Kidney epithelial cell (primary cell): ENCODE data around the gene DSCAML1. TPM values are rescaled to one million over a fixed set of nuclear protein-coding genes. Genes with fewer than 3 reads are reported as not detected.

ENCODE experiments used
- DNase-seq: peaks from one replicate; pipeline ENCODE4 v3.0.0-alpha.2; 2010; ENCODE audit warnings: low read depth
- H3K27me3 ChIP-seq: 2 replicates; pipeline ENCODE4 v1.6.0; 2011; ENCODE audit warnings: low read length; ENCODE audit not compliant: control insufficient read depth, insufficient read depth
- H3K36me3 ChIP-seq: 2 replicates; pipeline ENCODE4 v1.5.1; 2011; ENCODE audit warnings: low read length; ENCODE audit not compliant: control insufficient read depth, insufficient read depth
- H3K4me3 ChIP-seq: 2 replicates; pipeline ENCODE4 v1.5.1; 2011; ENCODE audit warnings: low read depth, mild to moderate bottlenecking, control low read depth, low read length
- CTCF ChIP-seq: IDR thresholded peaks from 2 replicates; pipeline ENCODE4 v1.5.1; 2011; ENCODE audit warnings: mild to moderate bottlenecking, moderate library complexity, low read length, control low read depth, inconsistent platforms; ENCODE audit not compliant: insufficient read depth, poor library complexity, severe bottlenecking
- total RNA-seq: library from RNA; depleted of rRNA; stranded (reverse); fragments of >200 nt; gene quantifications from 2 replicates; pipeline ENCODE4 v1.2.3, GENCODE V29; 2015

Gene DSCAML1
- total RNA-seq, 1 donor from 2014 or later = 3.1 TPM

- DNase-seq = no peak
- H3K36me3 ChIP-seq = no peaks in the 10 kb centered on the region
- no peak for TF ChIP-seq CTCF
- peaks cover 11% of the 10 kb centered on the region for H3K27me3 ChIP-seq
- no peak overlapping the region for H3K4me3 ChIP-seq
Observed at GRCh38 chr11:117467770-117468169, 329.2 kb downstream of the DSCAML1 start.

GRCh38 chr11:117466966-117467365 is 330.1 kb downstream of the DSCAML1 start:
- Histone ChIP-seq H3K27me3 (peaks cover 8% of the 10 kb centered on the region), H3K4me3 (no peak overlapping the region), H3K36me3 (no peaks in the 10 kb centered on the region)
- TF ChIP-seq CTCF = no peak
- no peak for DNase-seq

- DNase-seq = no peak
- peaks cover 5% of the 10 kb centered on the region for H3K27me3 ChIP-seq
Observed at GRCh38 chr11:117465236-117465997, 331.6 kb downstream of the DSCAML1 start.

GRCh38 chr11:117464778-117465177 is 332.2 kb downstream of the DSCAML1 start:
- H3K36me3 ChIP-seq = no peaks in the 10 kb centered on the region

More at GRCh38 chr11:117465236-117465997, 331.6 kb downstream of the DSCAML1 start:
- Histone ChIP-seq H3K4me3 (no peak overlapping the region), H3K36me3 (no peaks in the 10 kb centered on the region)
- TF ChIP-seq CTCF = no peak

GRCh38 chr11:117462864-117463247 is 334.2 kb downstream of the DSCAML1 start:
- Histone ChIP-seq H3K4me3 (no peak overlapping the region), H3K36me3 (no peaks in the 10 kb centered on the region), H3K27me3 (peaks cover 5% of the 10 kb centered on the region)
- no peak for DNase-seq
- no peak for TF ChIP-seq CTCF

More at GRCh38 chr11:117464778-117465177, 332.2 kb downstream of the DSCAML1 start:
- no peak for DNase-seq
- Histone ChIP-seq H3K27me3 (peaks cover 5% of the 10 kb centered on the region), H3K4me3 (no peak overlapping the region)
- TF ChIP-seq CTCF = no peak
